ENCODE results near the gene ZNF385C. TPM values are rescaled to one million over a fixed set of nuclear protein-coding genes. Genes with fewer than 3 reads are reported as not detected.

Gene ZNF385C
- total RNA-seq, 1 experiment from 2014 or later, result 0.26 TPM

DNA sequence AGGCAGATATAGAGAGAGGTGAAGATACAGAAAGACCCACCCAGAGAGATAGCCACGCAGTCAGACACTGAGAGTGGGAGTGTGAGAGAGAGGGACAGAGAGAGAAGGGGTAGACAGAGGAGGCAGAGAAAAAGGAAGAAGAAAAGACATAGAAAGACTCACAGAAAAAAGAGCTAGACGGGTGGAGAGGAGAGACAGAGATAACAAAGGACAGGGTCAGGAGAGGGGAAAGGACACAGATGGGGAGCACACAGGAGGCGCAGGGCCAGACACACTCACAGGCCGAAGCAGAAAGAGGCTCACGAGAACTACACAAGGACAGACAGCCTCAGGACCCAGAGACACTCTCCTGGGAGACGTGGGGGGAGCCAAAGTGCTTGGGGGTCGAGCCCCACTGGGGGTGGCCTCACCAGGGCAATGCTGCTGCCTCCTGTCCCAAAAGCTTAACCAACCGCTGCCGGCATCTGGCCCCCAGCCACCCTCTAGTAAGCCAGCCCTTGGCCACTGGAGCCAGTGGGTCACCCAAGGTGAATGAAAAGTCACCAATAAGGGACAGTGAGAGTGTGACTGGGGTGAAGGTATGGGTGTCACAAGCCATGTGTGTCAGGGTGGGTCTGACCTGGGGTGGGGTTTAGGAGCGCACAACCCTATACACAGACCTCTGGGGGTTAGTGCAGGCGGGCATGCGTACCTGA lies 3.8 kb downstream of the ZNF385C start:
- no peaks in the 10 kb centered on the region for H3K4me1 Mint-ChIP-seq (ENCODE audit: insufficient read depth, unreplicated experiment)
- DNase-seq (ENCODE audit: unreplicated experiment), result no peak
- POLR2A ChIA-PET, result no interaction called here
- H3K4me3 Mint-ChIP-seq (ENCODE audit: unreplicated experiment), result no peak overlapping the region
- H3K27ac Mint-ChIP-seq (ENCODE audit: low read depth, unreplicated experiment), result no peak overlapping the region
- no peaks in the 10 kb centered on the region for H3K9me3 Mint-ChIP-seq (ENCODE audit: unreplicated experiment)
- BruUV-seq (replicated peaks), result no TSS peak
- TF ChIP-seq, protein P1, sequence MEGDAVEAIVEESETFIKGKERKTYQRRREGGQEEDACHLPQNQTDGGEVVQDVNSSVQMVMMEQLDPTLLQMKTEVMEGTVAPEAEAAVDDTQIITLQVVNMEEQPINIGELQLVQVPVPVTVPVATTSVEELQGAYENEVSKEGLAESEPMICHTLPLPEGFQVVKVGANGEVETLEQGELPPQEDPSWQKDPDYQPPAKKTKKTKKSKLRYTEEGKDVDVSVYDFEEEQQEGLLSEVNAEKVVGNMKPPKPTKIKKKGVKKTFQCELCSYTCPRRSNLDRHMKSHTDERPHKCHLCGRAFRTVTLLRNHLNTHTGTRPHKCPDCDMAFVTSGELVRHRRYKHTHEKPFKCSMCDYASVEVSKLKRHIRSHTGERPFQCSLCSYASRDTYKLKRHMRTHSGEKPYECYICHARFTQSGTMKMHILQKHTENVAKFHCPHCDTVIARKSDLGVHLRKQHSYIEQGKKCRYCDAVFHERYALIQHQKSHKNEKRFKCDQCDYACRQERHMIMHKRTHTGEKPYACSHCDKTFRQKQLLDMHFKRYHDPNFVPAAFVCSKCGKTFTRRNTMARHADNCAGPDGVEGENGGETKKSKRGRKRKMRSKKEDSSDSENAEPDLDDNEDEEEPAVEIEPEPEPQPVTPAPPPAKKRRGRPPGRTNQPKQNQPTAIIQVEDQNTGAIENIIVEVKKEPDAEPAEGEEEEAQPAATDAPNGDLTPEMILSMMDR (IDR thresholded peaks at IDR 0.05; ENCODE audit: unreplicated experiment), result no peak
- CTCF ChIA-PET, result interaction anchor here (0.6 kb wide), 1 partner anchor 22 kb away, joined by 3 read pairs; no protein-coding TSS in a partner anchor
- peaks cover 9% of the 10 kb centered on the region for H3K27me3 Mint-ChIP-seq (ENCODE audit: insufficient read depth, unreplicated experiment)
- no peaks in the 10 kb centered on the region for H3K36me3 Mint-ChIP-seq (ENCODE audit: insufficient read depth, unreplicated experiment)
- intact Hi-C loops (cut with micrococcal nuclease), result no loop called here

DNA sequence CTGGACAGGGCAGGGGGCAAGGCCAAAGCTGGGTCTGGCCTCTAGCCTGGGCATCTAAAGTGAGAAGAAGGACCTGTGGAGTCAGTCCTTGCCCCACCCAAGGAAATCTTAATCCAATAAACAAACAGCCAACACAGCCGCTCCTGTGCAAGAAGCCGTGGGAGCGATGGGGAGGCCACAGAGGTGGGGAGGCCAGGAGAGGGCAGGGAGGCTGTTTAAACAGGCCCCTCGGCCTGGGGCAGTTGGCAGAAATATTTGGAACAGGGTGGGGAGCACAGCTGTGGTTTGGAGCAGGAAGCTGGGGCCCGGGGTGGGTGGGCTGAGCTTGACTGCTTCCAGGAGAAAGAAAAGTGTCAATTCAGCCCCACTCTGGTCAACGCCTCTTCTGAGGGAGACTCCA lies 5.3 kb downstream of the ZNF385C start:
- H3K27me3 Mint-ChIP-seq (ENCODE audit: insufficient read depth, unreplicated experiment), result peaks cover 21% of the 10 kb centered on the region
- no peaks in the 10 kb centered on the region for H3K4me1 Mint-ChIP-seq (ENCODE audit: insufficient read depth, unreplicated experiment)
- intact Hi-C loops (cut with micrococcal nuclease), result no loop called here
- POLR2A ChIA-PET, result interaction anchor here (0.6 kb wide), 1 partner anchor 160 kb away, joined by 3 read pairs; no protein-coding TSS in a partner anchor
- BruUV-seq (replicated peaks), result no TSS peak
- H3K36me3 Mint-ChIP-seq (ENCODE audit: insufficient read depth, unreplicated experiment), result no peaks in the 10 kb centered on the region
- TF ChIP-seq, protein P1 (IDR thresholded peaks at IDR 0.05; ENCODE audit: unreplicated experiment), result no peak
- CTCF ChIA-PET, result interaction anchor here (2.6 kb wide), 1 partner anchor 27 kb away, joined by 8 read pairs; no protein-coding TSS in a partner anchor
- H3K27ac Mint-ChIP-seq (ENCODE audit: low read depth, unreplicated experiment), result no peak overlapping the region
- DNase-seq (ENCODE audit: unreplicated experiment), result no peak
- no peak overlapping the region for H3K4me3 Mint-ChIP-seq (ENCODE audit: unreplicated experiment)
- H3K9me3 Mint-ChIP-seq (ENCODE audit: unreplicated experiment), result no peaks in the 10 kb centered on the region

DNA sequence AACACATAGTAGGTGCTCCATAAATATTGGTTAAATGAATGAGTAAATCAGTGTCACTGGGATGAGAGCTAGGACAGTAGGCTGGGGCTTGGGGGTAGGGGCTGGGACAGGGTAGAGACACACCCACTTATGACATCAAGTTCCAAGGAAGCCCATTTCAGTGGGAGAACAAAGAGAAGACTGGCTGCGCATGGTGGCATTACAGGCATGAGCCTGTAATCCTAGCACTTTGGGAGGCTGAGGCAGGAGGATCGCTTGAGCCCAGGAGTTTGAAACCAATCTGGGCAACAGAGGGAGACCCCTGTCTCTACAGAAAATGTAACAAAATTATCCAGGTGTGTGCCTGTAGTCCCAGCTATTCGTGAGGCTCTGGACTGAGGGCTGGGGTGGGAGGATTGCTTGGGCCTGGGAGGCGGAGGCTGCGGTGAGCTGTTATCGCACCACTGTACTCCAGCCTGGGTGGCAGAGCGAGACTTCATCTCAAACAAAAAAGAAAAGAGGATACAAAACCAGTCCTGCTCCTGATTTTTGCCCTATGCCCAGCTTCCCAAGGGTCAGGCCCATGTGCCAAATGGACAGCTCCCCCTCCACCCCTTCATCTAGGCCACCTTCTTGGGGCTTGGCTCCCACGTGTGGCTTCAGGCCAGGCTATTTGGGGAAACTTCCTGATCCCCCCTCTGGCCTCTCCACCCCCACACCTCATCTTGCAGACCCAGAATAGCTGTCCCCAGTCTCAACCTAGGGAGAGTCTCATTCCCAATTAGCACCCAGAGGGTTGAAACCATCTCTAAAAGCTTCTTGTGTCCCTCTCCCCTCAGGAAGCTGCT lies 7.1 kb downstream of the ZNF385C start:
- Mint-ChIP-seq H3K27ac (ENCODE audit: low read depth, unreplicated experiment) (no peak overlapping the region), H3K27me3 (ENCODE audit: insufficient read depth, unreplicated experiment) (peaks cover 21% of the 10 kb centered on the region), H3K4me3 (ENCODE audit: unreplicated experiment) (no peak overlapping the region), H3K9me3 (ENCODE audit: unreplicated experiment) (no peaks in the 10 kb centered on the region), H3K4me1 (ENCODE audit: insufficient read depth, unreplicated experiment) (no peaks in the 10 kb centered on the region), H3K36me3 (ENCODE audit: insufficient read depth, unreplicated experiment) (no peaks in the 10 kb centered on the region)
- no peak for DNase-seq (ENCODE audit: unreplicated experiment)
- CTCF ChIA-PET, result interaction anchor here (0.6 to 2.6 kb wide), 3 partner anchors 23 to 54 kb away, joined by 3 to 8 read pairs (median 4); no protein-coding TSS in a partner anchor
- POLR2A ChIA-PET, result interaction anchor here (1.2 kb wide), 1 partner anchor 11 kb away, joined by 3 read pairs; no protein-coding TSS in a partner anchor
- TF ChIP-seq, protein P1 (IDR thresholded peaks at IDR 0.05; ENCODE audit: unreplicated experiment), result no peak
- intact Hi-C loops (cut with micrococcal nuclease), result no loop called here
- no TSS peak for BruUV-seq (replicated peaks)

DNA sequence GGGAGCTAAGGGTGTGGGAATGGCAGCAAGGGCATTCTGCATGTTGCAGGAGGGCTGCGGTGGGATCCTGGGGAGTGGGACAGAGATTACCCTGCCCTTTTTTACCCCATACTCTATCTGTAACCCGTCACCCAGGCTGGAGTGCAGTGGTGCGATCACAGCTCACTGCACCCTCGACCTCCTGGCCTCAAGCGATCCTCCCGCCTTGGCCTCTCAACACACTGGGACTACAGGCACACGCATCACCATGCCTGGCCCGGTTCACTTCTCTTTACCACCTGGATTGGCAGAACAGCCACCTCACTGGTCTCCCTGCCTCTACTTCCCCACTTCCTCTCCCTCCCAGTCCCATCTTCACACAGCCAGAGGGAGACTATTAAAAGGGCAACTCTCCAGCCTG lies 9.5 kb downstream of the ZNF385C start:
- Mint-ChIP-seq H3K27me3 (ENCODE audit: insufficient read depth, unreplicated experiment) (peaks cover 21% of the 10 kb centered on the region), H3K9me3 (ENCODE audit: unreplicated experiment) (no peaks in the 10 kb centered on the region), H3K4me1 (ENCODE audit: insufficient read depth, unreplicated experiment) (no peaks in the 10 kb centered on the region), H3K36me3 (ENCODE audit: insufficient read depth, unreplicated experiment) (no peaks in the 10 kb centered on the region), H3K27ac (ENCODE audit: low read depth, unreplicated experiment) (no peak overlapping the region), H3K4me3 (ENCODE audit: unreplicated experiment) (no peak overlapping the region)
- DNase-seq (ENCODE audit: unreplicated experiment), result no peak
- ChIA-PET POLR2A (interaction anchor here (0.7 kb wide), 1 partner anchor 64 kb away, joined by 5 read pairs; no protein-coding TSS in a partner anchor), CTCF (no interaction called here)
- TF ChIP-seq, protein P1 (IDR thresholded peaks at IDR 0.05; ENCODE audit: unreplicated experiment), result no peak
- BruUV-seq (replicated peaks), result no TSS peak
- intact Hi-C loops (cut with micrococcal nuclease), result no loop called here

Measured in MCF 10A (cell line).